Transverse colon (tissue), 4 donors: ENCODE data around the gene ELK3. TPM values are rescaled to one million over a fixed set of nuclear protein-coding genes. Genes with fewer than 3 reads are reported as not detected.
A peak's percentile ranks its signal among the peaks of the same experiment; 100 is the strongest.

ENCODE experiments used
- DNase-seq: peaks from one replicate; pipeline ENCODE4 v3.0.0-alpha.2; 2019
- H3K27ac ChIP-seq, 4 donors: fragments of 200-600 bp; sonication (generic); 2 replicates each; pipeline ENCODE4 v1.5.1; 2016 to 2018; ENCODE audit warnings: inconsistent platforms in 4 of 4
- H3K27me3 ChIP-seq: fragments of 200-600 bp; sonication (generic); 2 replicates; pipeline ENCODE4 v1.5.1; 2017; ENCODE audit warnings: inconsistent platforms
- H3K36me3 ChIP-seq, 4 donors: fragments of 200-600 bp; sonication (generic); 2 replicates each; pipeline ENCODE4 v1.5.1; 2017 to 2019; ENCODE audit warnings: inconsistent platforms in 4 of 4
- H3K4me1 ChIP-seq, 4 donors: fragments of 200-600 bp; sonication (generic); 2 replicates each; pipeline ENCODE4 v1.5.1; 2017 to 2020; ENCODE audit warnings: inconsistent platforms in 4 of 4
- H3K4me3 ChIP-seq, 4 donors: fragments of 200-600 bp; sonication (generic); 1 replicate in 1 of 4; 2 replicates in 3 of 4; pipeline versions ENCODE4 v1.5.1 to v1.6.1; 2017 to 2019; ENCODE audit warnings: inconsistent platforms in 4 of 4
- H3K9me3 ChIP-seq, 2 donors: fragments of 200-600 bp; sonication (generic); 2 replicates each; pipeline ENCODE4 v1.5.1; 2017 to 2019; ENCODE audit warnings: inconsistent platforms in 2 of 2
- EP300 ChIP-seq: sonication (generic); formaldehyde crosslinking; IDR thresholded peaks from one replicate; pipeline ENCODE4 v1.6.1; 2017; ENCODE audit warnings: antibody characterized with exemption, low read depth
- POLR2A ChIP-seq: fragments of 450-650 bp; IDR thresholded peaks from one replicate; pipeline ENCODE4 v1.6.1; 2016; ENCODE audit warnings: antibody characterized with exemption, mild to moderate bottlenecking, moderate library complexity
- POLR2AphosphoS5 ChIP-seq, 3 donors: sonication (generic); formaldehyde crosslinking; IDR thresholded peaks; one replicate each; pipeline ENCODE4 v1.6.1; 2016; ENCODE audit warnings: antibody characterized with exemption in 3 of 3
- WGBS, 2 donors: methylation state at CpG; one replicate each; pipeline ENCODE4 v1.1.5; 2018; ENCODE audit warnings: low coverage in 1 of 2; 5-methylcytosine and 5-hydroxymethylcytosine counted together
- in situ Hi-C, 4 donors: fragments of 200-750 bp; cut with MboI; loops; one replicate each; pipeline versions ENCODE4 v1.15.0 to v1.15.1; 2017; ENCODE audit warnings: low sequenced_read_pairs in 3 of 4, low pct_ligation_motif_present in 1 of 4, low pct_unique_long_range_greater_than_20kb in 1 of 4
- intact Hi-C: fragments of 100-400 bp; cut with DNase I; formaldehyde crosslinking; loops from one replicate; pipeline ENCODE4 v1.15.1; 2023; ENCODE audit warnings: low total_unique reads
- total RNA-seq, 4 donors: library from RNA; depleted of rRNA; stranded (reverse); fragments of >200 nt; gene quantifications; one replicate each; pipeline ENCODE4 v1.1.0, GENCODE V29; 2016
- TF ChIP-seq, protein P1 (sequence below), 5 experiments: fragments of 200-600 bp in 3 of 5; fragments of 450-650 bp in 2 of 5; sonication (generic) in 3 of 5; IDR thresholded peaks; 1 replicate in 2 of 5; 2 replicates in 3 of 5; pipeline ENCODE4 v1.5.1; 2016 to 2017; ENCODE audit warnings: antibody characterized with exemption in 5 of 5, inconsistent platforms in 3 of 5, mild to moderate bottlenecking in 2 of 5, moderate library complexity in 1 of 5

The ELK3 gene
- total RNA-seq, 4 donors from 2014 or later, result 2.2 to 11.3 (median 5.3) TPM

- Histone ChIP-seq H3K4me1 (peaks cover 0 to 26% (median 0%) of the 10 kb centered on the region in 4 donors), H3K27me3 (no peaks in the 10 kb centered on the region), H3K9me3 (no peaks in the 10 kb centered on the region), H3K27ac (no peak overlapping the region), H3K4me3 (no peak overlapping the region), H3K36me3 (no peaks in the 10 kb centered on the region)
- TF ChIP-seq, protein P1, sequence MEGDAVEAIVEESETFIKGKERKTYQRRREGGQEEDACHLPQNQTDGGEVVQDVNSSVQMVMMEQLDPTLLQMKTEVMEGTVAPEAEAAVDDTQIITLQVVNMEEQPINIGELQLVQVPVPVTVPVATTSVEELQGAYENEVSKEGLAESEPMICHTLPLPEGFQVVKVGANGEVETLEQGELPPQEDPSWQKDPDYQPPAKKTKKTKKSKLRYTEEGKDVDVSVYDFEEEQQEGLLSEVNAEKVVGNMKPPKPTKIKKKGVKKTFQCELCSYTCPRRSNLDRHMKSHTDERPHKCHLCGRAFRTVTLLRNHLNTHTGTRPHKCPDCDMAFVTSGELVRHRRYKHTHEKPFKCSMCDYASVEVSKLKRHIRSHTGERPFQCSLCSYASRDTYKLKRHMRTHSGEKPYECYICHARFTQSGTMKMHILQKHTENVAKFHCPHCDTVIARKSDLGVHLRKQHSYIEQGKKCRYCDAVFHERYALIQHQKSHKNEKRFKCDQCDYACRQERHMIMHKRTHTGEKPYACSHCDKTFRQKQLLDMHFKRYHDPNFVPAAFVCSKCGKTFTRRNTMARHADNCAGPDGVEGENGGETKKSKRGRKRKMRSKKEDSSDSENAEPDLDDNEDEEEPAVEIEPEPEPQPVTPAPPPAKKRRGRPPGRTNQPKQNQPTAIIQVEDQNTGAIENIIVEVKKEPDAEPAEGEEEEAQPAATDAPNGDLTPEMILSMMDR (IDR thresholded peaks at IDR 0.05), result no peak
- TF ChIP-seq EP300 (no peak), POLR2A (no peak), POLR2AphosphoS5 (IDR thresholded peaks at IDR 0.05) (no peak)
- 92 to 93% methylated on average over 2 of the region's 2 CpGs for WGBS, 2 donors
- DNase-seq, result no peak
- intact Hi-C loops, result no loop called here
- in situ Hi-C loops, result no loop called here
Observed at GRCh38 chr12:96260231-96260630, 66.1 kb downstream of the ELK3 start.

DNA sequence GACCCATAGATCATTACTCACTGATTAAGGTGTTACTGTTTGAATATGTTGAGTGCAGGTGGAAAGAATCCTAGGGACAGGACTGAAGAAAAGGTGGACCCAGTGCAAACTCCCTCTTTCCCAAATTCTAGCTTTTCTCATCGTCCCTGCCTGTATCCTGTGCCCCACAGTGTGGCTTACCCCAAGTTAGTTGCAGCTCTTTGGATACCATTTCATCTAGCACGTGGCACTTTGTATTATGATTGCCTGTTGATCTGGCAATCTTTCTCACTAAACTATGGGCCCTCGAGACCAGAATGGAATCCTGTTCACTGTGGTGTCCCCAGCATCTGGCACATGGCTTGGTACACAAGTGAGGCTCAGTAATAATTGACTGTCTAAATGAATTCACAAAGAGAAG, 66.5 kb downstream of the ELK3 start:
- Histone ChIP-seq H3K4me3 (no peak overlapping the region), H3K27ac (no peak overlapping the region), H3K9me3 (no peaks in the 10 kb centered on the region), H3K27me3 (no peaks in the 10 kb centered on the region), H3K36me3 (no peaks in the 10 kb centered on the region), H3K4me1 (peaks cover 0 to 26% (median 0%) of the 10 kb centered on the region in 4 donors)
- WGBS, 2 donors, result 87% methylated on average over 3 of the region's 3 CpGs; no CpG with 5 or more reads in 1 of the 2 donors
- intact Hi-C loops, result no loop called here
- DNase-seq, result no peak
- TF ChIP-seq, protein P1 (IDR thresholded peaks at IDR 0.05), result no peak
- TF ChIP-seq POLR2A (no peak), POLR2AphosphoS5 (IDR thresholded peaks at IDR 0.05) (no peak), EP300 (no peak)
- in situ Hi-C loops, result no loop called here

DNA sequence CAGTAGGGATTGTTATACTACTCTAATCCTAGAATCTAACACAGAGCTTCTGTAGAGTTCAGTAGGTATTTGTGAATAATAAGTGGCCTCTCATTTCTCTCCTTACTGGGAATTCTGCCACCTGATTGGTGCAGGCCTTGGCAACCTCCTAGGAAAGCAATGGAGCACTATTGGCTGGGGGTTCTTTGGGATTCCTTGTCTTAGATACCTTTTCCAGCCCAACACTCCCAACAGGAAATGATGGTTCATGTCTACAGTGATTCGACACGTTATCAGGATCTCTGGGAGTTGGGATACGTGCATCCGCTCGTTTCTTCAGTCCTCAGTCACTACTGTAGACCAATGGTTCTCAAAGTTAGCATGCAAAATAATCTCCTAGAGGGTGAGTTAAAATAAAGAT, 67.4 kb downstream of the ELK3 start:
- peaks cover 0 to 23% (median 0%) of the 10 kb centered on the region in 4 donors for H3K4me1 ChIP-seq
- no peaks in the 10 kb centered on the region for H3K36me3 ChIP-seq
- H3K4me3 ChIP-seq, result no peak overlapping the region
- no peak overlapping the region for H3K27ac ChIP-seq
- 95 to 100% methylated on average over 4 to 5 of the region's 5 CpGs for WGBS, 2 donors
- H3K27me3 ChIP-seq, result no peaks in the 10 kb centered on the region
- TF ChIP-seq POLR2A (no peak), POLR2AphosphoS5 (IDR thresholded peaks at IDR 0.05) (no peak), EP300 (no peak)
- TF ChIP-seq, protein P1 (IDR thresholded peaks at IDR 0.05), result no peak
- in situ Hi-C loops, result no loop called here
- DNase-seq, result no peak
- H3K9me3 ChIP-seq, result no peaks in the 10 kb centered on the region
- intact Hi-C loops, result no loop called here

DNA sequence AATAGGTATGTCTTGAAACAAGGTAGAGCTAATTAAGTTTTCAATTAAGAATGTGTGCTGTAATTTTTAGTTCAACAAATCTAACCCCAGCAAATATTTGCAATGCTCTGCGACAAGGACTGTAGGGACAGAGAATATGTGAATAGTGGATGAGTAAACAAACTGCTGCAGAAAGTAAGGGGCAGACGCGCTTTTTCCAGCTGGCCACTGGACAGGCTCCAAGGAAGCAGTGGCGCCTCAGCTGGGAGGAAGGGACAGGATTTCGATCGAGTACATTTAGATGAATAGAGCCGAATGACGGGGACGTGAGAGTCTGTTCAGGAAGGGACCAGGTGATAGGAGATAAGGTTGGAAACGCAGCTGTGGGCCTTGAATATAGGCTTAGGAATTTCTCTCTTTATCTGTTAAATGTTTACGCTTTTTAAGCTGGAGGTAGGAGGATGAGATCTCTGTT, 69.3 kb downstream of the ELK3 start:
- DNase-seq, result no peak
- in situ Hi-C loops, result no loop called here
- 74 to 88% methylated on average over 11 of the region's 11 CpGs for WGBS, 2 donors
- no peaks in the 10 kb centered on the region for H3K9me3 ChIP-seq
- TF ChIP-seq, protein P1 (IDR thresholded peaks at IDR 0.05), result no peak
- TF ChIP-seq POLR2AphosphoS5 (IDR thresholded peaks at IDR 0.05) (no peak), POLR2A (no peak), EP300 (no peak)
- peaks cover 0 to 10% (median 0%) of the 10 kb centered on the region in 4 donors for H3K4me1 ChIP-seq
- no peaks in the 10 kb centered on the region for H3K27me3 ChIP-seq
- intact Hi-C loops, result no loop called here
- H3K4me3 ChIP-seq, result no peak overlapping the region
- no peaks in the 10 kb centered on the region for H3K36me3 ChIP-seq
- H3K27ac ChIP-seq, result peak overlapping the region in 2 of 4 donors; percentile 10 to 38
